HEK293 (cell line): ENCODE results near the gene STIP1.

Experiments
- CTCF ChIA-PET: fragments of 350-600 bp; formaldehyde crosslinking; extraction: SDS; loops from one replicate; lab custom pipeline; 2021; ENCODE audit warnings: antibody characterized with exemption; lab: Yijun Ruan, JAX
- POLR2A ChIA-PET: fragments of 300-600 bp; formaldehyde crosslinking; extraction: SDS; loops from one replicate; lab custom pipeline; 2020; ENCODE audit warnings: antibody characterized with exemption, inconsistent platforms; lab: Yijun Ruan, JAX
- H3K27ac ChIP-seq: fragments of 200-500 bp; sonication (Bioruptor generic); 2 replicates; pipeline ENCODE4 v1.5.1; 2014; ENCODE audit warnings: low read depth, low read length, control low read depth, inconsistent platforms; ENCODE audit errors: extremely low read depth
- H3K36me3 ChIP-seq, 2 experiments: fragments of 200-500 bp in 1 of 2; sonication (Bioruptor generic) in 1 of 2; 1 replicate in 1 of 2; 2 replicates in 1 of 2; pipeline ENCODE4 v1.5.1; 2014 to 2017; ENCODE audit warnings: inconsistent platforms in 2 of 2, low read length in 2 of 2; ENCODE audit not compliant: control insufficient read depth in 2 of 2, insufficient read depth in 1 of 2
- H3K4me1 ChIP-seq: fragments of 200-500 bp; sonication (Bioruptor generic); 2 replicates; pipeline ENCODE4 v1.5.1; 2014; ENCODE audit warnings: mild to moderate bottlenecking, low read length, inconsistent platforms; ENCODE audit not compliant: control insufficient read depth, insufficient read depth
- H3K4me3 ChIP-seq: 2 replicates; pipeline ENCODE4 v1.5.1; 2011; ENCODE audit warnings: low read depth, mild to moderate bottlenecking, control low read depth, low read length, moderate library complexity
- H3K9me3 ChIP-seq: fragments of 200-500 bp; sonication (Bioruptor generic); 2 replicates; pipeline ENCODE4 v1.5.1; 2014; ENCODE audit warnings: low read depth, low read length, inconsistent platforms; ENCODE audit not compliant: control insufficient read depth, insufficient read depth
- BCL11A ChIP-seq: fragments of 450-650 bp; formaldehyde crosslinking; IDR thresholded peaks from 2 replicates; pipeline ENCODE4 v1.5.1; 2016; ENCODE audit warnings: low read depth, missing biosample characterization, missing genetic modification characterization
- GLIS2 ChIP-seq: fragments of 450-650 bp; formaldehyde crosslinking; IDR thresholded peaks from 2 replicates; pipeline ENCODE4 v1.5.1; 2016; ENCODE audit warnings: missing biosample characterization, missing genetic modification characterization
- HOXA7 ChIP-seq: sonication (generic); formaldehyde crosslinking; IDR thresholded peaks from 2 replicates; pipeline ENCODE4 v1.8.1; 2022; ENCODE audit warnings: missing genetic modification reagents, borderline replicate concordance
- IKZF3 ChIP-seq: fragments of 450-650 bp; IDR thresholded peaks from 2 replicates; pipeline ENCODE4 v1.5.0; 2018; ENCODE audit warnings: missing biosample characterization, mild to moderate bottlenecking, missing genetic modification characterization, moderate library complexity
- REPIN1 ChIP-seq: fragments of 450-650 bp; formaldehyde crosslinking; IDR thresholded peaks from 2 replicates; pipeline ENCODE4 v1.5.1; 2017; ENCODE audit warnings: missing biosample characterization, missing genetic modification characterization, low read depth
- SALL2 ChIP-seq: fragments of 450-650 bp; formaldehyde crosslinking; IDR thresholded peaks from 2 replicates; pipeline ENCODE4 v1.5.0; 2017; ENCODE audit warnings: missing biosample characterization, mild to moderate bottlenecking, missing genetic modification characterization, borderline replicate concordance
- TRIM28 ChIP-seq: IDR thresholded peaks from 2 replicates; pipeline ENCODE4 v1.6.1; 2011; ENCODE audit warnings: low read length, control low read depth, borderline replicate concordance
- ZBTB8A ChIP-seq: fragments of 450-650 bp; formaldehyde crosslinking; IDR thresholded peaks from 2 replicates; pipeline ENCODE4 v1.5.1; 2016; ENCODE audit warnings: missing biosample characterization, missing genetic modification characterization
- ZFP41 ChIP-seq: fragments of 450-650 bp; formaldehyde crosslinking; IDR thresholded peaks from 2 replicates; pipeline ENCODE4 v1.5.1; 2016; ENCODE audit warnings: missing biosample characterization, missing genetic modification characterization, borderline replicate concordance
- ZNF121 ChIP-seq: fragments of 450-650 bp; formaldehyde crosslinking; IDR thresholded peaks from 2 replicates; pipeline ENCODE4 v1.5.1; 2016; ENCODE audit warnings: missing biosample characterization, missing genetic modification characterization
- ZNF146 ChIP-seq: fragments of 450-650 bp; formaldehyde crosslinking; IDR thresholded peaks from 2 replicates; pipeline ENCODE4 v1.5.1; 2016; ENCODE audit warnings: missing biosample characterization, missing genetic modification characterization
- ZNF335 ChIP-seq: fragments of 450-650 bp; formaldehyde crosslinking; conservative IDR thresholded peaks from 2 replicates; pipeline ENCODE4 v1.5.1; 2016; ENCODE audit warnings: missing biosample characterization, missing genetic modification characterization
- ZNF354C ChIP-seq: fragments of 450-650 bp; formaldehyde crosslinking; IDR thresholded peaks from 2 replicates; pipeline ENCODE4 v1.5.1; 2016; ENCODE audit warnings: missing biosample characterization, missing genetic modification characterization, low read depth, borderline replicate concordance
- ZNF391 ChIP-seq: fragments of 450-650 bp; formaldehyde crosslinking; IDR thresholded peaks from 2 replicates; pipeline ENCODE4 v1.5.1; 2016; ENCODE audit warnings: low read depth, missing biosample characterization, missing genetic modification characterization, borderline replicate concordance
- ZNF580 ChIP-seq: fragments of 450-650 bp; formaldehyde crosslinking; IDR thresholded peaks from 2 replicates; pipeline ENCODE4 v1.5.1; 2016; ENCODE audit warnings: missing biosample characterization, missing genetic modification characterization
- ZNF624 ChIP-seq: fragments of 450-650 bp; formaldehyde crosslinking; IDR thresholded peaks from 2 replicates; pipeline ENCODE4 v1.5.1; 2017; ENCODE audit warnings: missing biosample characterization, missing genetic modification characterization
- TF ChIP-seq, protein P1 (sequence below): fragments of 450-650 bp; formaldehyde crosslinking; IDR thresholded peaks from 2 replicates; pipeline ENCODE4 v1.5.1; 2017; ENCODE audit warnings: missing biosample characterization, missing genetic modification characterization
- TF ChIP-seq, protein P2 (sequence below): fragments of 450-650 bp; formaldehyde crosslinking; IDR thresholded peaks from 2 replicates; pipeline ENCODE4 v1.5.1; 2016; ENCODE audit warnings: missing biosample characterization, missing genetic modification characterization

The STIP1 gene

GRCh38 chr11:64198511-64198910 is 12.5 kb downstream of the STIP1 start:
- ChIA-PET CTCF (interaction anchor here (0.6 to 0.7 kb wide), 2 partner anchors 24 to 1777 kb away, joined by 3 to 4 read pairs; no protein-coding TSS in a partner anchor), POLR2A (interaction anchor here (3.1 kb wide), 1 partner anchor 13 kb away, joined by 14 read pairs; the partner anchor contains the start of gene STIP1)
- H3K36me3 ChIP-seq: peaks cover 42 to 94% of the 10 kb centered on the region in 2 experiments

DNA sequence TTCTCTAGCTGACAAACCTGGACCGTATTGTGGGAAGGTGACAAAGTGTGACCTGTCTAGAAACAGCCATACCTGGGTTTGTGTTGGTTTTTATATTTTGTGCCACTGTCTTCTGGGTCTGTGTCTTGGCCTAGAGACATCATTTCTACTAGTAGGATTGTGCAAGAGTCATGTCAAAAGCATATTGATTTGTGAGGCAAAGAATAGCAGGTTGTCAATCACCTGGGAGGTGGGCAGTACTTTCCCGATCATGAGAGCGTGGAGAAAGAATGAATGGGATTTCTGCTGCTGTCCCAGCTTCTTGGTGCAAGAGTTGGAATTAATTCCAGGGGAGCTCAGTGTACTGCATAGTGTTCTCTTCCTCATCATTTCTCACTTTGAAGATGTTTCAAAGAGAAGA is 15.6 kb downstream of the STIP1 start:
- POLR2A ChIA-PET: interaction anchor here (0.6 to 2.3 kb wide), 3 partner anchors 10 to 21 kb away, joined by 3 to 13 read pairs (median 6); partner anchors contain the start of gene STIP1
- TF ChIP-seq ZNF624 (tag by site-specific recombination) (no peak), BCL11A (tag by site-specific recombination) (no peak), ZBTB8A (tag by site-specific recombination) (no peak), HOXA7 (CRISPR knock-in tag) (no peak), SALL2 (tag by site-specific recombination) (no peak), IKZF3 (no peak), TRIM28 (no peak), ZFP41 (tag by site-specific recombination) (no peak)
- H3K4me3 ChIP-seq: no peak overlapping the region
- H3K27ac ChIP-seq: no peak overlapping the region
- 0 out of 2 replicates have a peak, but pooled peaks cover 8% of the 10 kb centered on the region for H3K4me1 ChIP-seq
- peaks cover 19 to 92% of the 10 kb centered on the region in 2 experiments; a peak in 2 of 3 replicates for H3K36me3 ChIP-seq
- no peaks in the 10 kb centered on the region for H3K9me3 ChIP-seq
- CTCF ChIA-PET: interaction anchor here (0.6 to 1.4 kb wide), 3 partner anchors 13 to 175 kb away, joined by 3 to 4 read pairs (median 4); no protein-coding TSS in a partner anchor

More at GRCh38 chr11:64198511-64198910, 12.5 kb downstream of the STIP1 start:
- Histone ChIP-seq H3K4me3 (no peak overlapping the region), H3K27ac (no peak overlapping the region)
- TF ChIP-seq, protein P1, sequence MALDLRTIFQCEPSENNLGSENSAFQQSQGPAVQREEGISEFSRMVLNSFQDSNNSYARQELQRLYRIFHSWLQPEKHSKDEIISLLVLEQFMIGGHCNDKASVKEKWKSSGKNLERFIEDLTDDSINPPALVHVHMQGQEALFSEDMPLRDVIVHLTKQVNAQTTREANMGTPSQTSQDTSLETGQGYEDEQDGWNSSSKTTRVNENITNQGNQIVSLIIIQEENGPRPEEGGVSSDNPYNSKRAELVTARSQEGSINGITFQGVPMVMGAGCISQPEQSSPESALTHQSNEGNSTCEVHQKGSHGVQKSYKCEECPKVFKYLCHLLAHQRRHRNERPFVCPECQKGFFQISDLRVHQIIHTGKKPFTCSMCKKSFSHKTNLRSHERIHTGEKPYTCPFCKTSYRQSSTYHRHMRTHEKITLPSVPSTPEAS: no peak
- TF ChIP-seq ZNF146 (tag by site-specific recombination): no peak
- TF ChIP-seq ZNF391 (tag by site-specific recombination): no peak
- TF ChIP-seq ZNF121 (tag by site-specific recombination): 0 out of 2 replicates have a peak, but pooled peaks have one; percentile 28
- no peak for TF ChIP-seq ZNF335
- TF ChIP-seq ZNF624 (tag by site-specific recombination): no peak
- TF ChIP-seq REPIN1 (tag by site-specific recombination): no peak
- TF ChIP-seq, all 188 proteins: peak for 1
- Histone ChIP-seq H3K9me3 (no peaks in the 10 kb centered on the region), H3K4me1 (no peaks in the 10 kb centered on the region)

DNA sequence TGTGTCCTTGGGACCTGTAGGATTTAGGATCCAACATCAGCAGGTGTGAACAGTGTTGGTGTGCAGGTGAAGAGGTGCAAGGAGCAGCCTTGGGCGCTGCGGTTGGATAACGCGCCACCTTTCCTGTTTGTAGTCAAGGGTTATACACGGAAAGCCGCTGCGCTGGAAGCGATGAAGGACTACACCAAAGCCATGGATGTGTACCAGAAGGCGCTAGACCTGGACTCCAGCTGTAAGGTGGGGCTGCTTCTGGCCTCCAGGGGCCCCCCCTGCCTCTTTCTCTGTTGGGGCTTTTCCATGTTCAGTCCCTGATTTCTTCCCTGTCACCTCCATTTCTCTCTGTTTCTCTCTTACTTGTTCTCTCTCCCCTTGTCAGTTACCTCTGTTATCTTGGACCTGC is 17.0 kb downstream of the STIP1 start:
- TF ChIP-seq, protein P2, sequence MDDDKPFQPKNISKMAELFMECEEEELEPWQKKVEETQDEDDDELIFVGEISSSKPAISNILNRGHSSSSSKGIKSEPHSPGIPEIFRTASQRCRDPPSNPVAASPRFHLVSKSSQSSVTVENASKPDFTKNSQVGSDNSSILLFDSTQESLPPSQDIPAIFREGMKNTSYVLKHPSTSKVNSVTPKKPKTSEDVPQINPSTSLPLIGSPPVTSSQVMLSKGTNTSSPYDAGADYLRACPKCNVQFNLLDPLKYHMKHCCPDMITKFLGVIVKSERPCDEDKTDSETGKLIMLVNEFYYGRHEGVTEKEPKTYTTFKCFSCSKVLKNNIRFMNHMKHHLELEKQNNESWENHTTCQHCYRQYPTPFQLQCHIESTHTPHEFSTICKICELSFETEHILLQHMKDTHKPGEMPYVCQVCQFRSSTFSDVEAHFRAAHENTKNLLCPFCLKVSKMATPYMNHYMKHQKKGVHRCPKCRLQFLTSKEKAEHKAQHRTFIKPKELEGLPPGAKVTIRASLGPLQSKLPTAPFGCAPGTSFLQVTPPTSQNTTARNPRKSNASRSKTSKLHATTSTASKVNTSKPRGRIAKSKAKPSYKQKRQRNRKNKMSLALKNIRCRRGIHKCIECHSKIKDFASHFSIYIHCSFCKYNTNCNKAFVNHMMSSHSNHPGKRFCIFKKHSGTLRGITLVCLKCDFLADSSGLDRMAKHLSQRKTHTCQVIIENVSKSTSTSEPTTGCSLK (tag by site-specific recombination): no peak
- TF ChIP-seq ZNF580 (no peak), ZNF354C (tag by site-specific recombination) (no peak), GLIS2 (tag by site-specific recombination) (0 out of 2 replicates have a peak, but pooled peaks have one; percentile 20)
- TF ChIP-seq, all 188 proteins: peak for 1
- Histone ChIP-seq H3K27ac (no peak overlapping the region), H3K36me3 (peaks cover 17 to 86% of the 10 kb centered on the region in 2 experiments; a peak in 2 of 3 replicates), H3K4me3 (no peak overlapping the region), H3K9me3 (no peaks in the 10 kb centered on the region), H3K4me1 (0 out of 2 replicates have a peak, but pooled peaks cover 8% of the 10 kb centered on the region)
- CTCF ChIA-PET: interaction anchor here (1.0 to 4.7 kb wide), 4 partner anchors 14 to 151 kb away, joined by 7 to 31 read pairs (median 14); partner anchors contain the start of gene STIP1
- POLR2A ChIA-PET: interaction anchor here (0.6 to 1.5 kb wide), 3 partner anchors 23 to 96 kb away, joined by 3 to 5 read pairs (median 4); partner anchors contain the start of genes NUDT22 and TRPT1
